NCI-H2171 (cell line): ENCODE data around the gene CASQ1.

Experiments
- DNase-seq: peaks from one replicate; lab custom pipeline; 2025; lab: John Stamatoyannopoulos, UW

The CASQ1 gene

GRCh38 chr1:160226623-160227022, 36.2 kb downstream of the CASQ1 start:
- DNase-seq: no peak

GRCh38 chr1:160227034-160227433, 36.7 kb downstream of the CASQ1 start:
- no peak for DNase-seq

- DNase-seq: no peak
Measured at GRCh38 chr1:160227561-160227960, 37.2 kb downstream of the CASQ1 start.

- no peak for DNase-seq
Measured at GRCh38 chr1:160228431-160228830, 38.1 kb downstream of the CASQ1 start.

- no peak for DNase-seq
Measured at GRCh38 chr1:160232911-160233310, 42.5 kb downstream of the CASQ1 start.

GRCh38 chr1:160236806-160237205, 46.4 kb downstream of the CASQ1 start:
- no peak for DNase-seq

- DNase-seq: no peak
Measured at GRCh38 chr1:160237558-160237957, 47.2 kb downstream of the CASQ1 start.

- DNase-seq: no peak
Measured at GRCh38 chr1:160238408-160238807, 48.0 kb downstream of the CASQ1 start.

GRCh38 chr1:160239582-160240299, 49.4 kb downstream of the CASQ1 start:
- no peak for DNase-seq

GRCh38 chr1:160243767-160244166, 53.4 kb downstream of the CASQ1 start:
- DNase-seq: no peak

GRCh38 chr1:160244209-160244608, 53.8 kb downstream of the CASQ1 start:
- DNase-seq: peak; percentile 53

GRCh38 chr1:160245434-160245833, 55.1 kb downstream of the CASQ1 start:
- DNase-seq: no peak

- no peak for DNase-seq
Measured at GRCh38 chr1:160247053-160247452, 56.7 kb downstream of the CASQ1 start.

- DNase-seq: no peak
Measured at GRCh38 chr1:160251011-160251410, 60.6 kb downstream of the CASQ1 start.
